OCI-LY3 (cell line): ENCODE measurements around the gene HS2ST1.

Experiments
- EZH2phosphoT487 ChIP-seq: fragments of 200-600 bp; shearing (Covaris generic); IDR thresholded peaks from 2 replicates; pipeline ENCODE4 v1.6.1; 2018; ENCODE audit warnings: antibody characterized with exemption, mixed run types, low read depth
- TF ChIP-seq, protein P1 (sequence below): fragments of 200-600, 300-600 bp; sonication (generic); IDR thresholded peaks from 2 replicates; pipeline ENCODE4 v1.5.1; 2014; ENCODE audit warnings: antibody characterized with exemption, low read length, low read depth

DNA sequence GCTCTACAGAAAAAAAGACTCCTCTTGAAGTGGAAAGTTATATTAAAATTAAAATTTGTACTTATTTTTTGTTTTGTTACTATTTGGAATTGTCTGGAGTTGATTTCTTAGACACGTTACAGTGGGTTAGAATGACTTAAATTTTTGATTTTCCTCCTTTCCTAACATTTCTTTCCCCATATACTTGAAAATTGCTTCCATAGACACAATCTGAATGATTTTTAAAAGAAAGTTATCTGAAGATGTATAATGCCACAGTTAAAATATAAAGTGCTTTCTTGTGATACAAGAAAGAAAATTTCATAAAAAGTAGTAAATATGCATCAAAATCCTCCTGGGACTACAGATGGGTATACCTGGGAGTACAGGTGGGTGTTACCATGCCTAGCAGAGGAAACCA is 2.3 kb downstream of the HS2ST1 start:
- TF ChIP-seq, protein P1, sequence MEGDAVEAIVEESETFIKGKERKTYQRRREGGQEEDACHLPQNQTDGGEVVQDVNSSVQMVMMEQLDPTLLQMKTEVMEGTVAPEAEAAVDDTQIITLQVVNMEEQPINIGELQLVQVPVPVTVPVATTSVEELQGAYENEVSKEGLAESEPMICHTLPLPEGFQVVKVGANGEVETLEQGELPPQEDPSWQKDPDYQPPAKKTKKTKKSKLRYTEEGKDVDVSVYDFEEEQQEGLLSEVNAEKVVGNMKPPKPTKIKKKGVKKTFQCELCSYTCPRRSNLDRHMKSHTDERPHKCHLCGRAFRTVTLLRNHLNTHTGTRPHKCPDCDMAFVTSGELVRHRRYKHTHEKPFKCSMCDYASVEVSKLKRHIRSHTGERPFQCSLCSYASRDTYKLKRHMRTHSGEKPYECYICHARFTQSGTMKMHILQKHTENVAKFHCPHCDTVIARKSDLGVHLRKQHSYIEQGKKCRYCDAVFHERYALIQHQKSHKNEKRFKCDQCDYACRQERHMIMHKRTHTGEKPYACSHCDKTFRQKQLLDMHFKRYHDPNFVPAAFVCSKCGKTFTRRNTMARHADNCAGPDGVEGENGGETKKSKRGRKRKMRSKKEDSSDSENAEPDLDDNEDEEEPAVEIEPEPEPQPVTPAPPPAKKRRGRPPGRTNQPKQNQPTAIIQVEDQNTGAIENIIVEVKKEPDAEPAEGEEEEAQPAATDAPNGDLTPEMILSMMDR, result no peak
- no peak for TF ChIP-seq EZH2phosphoT487
